Measurements from ENCODE around the gene GRIN3A. TPM values are rescaled to one million over a fixed set of nuclear protein-coding genes. Genes with fewer than 3 reads are reported as not detected.

GRIN3A gene
- total RNA-seq (2022), result not detected in 2 replicates
- Bru-seq, nascent RNA, result percentile 1 among the genes with signal in this experiment
- BruChase-seq, experiment 1, labeled RNA remaining after a 2-hour chase, result percentile 1 among the genes with signal in this experiment
- BruChase-seq, experiment 2, labeled RNA remaining after a 6-hour chase, result percentile 4 among the genes with signal in this experiment
- long read RNA-seq, partial matches to known transcripts, result 0 of 1 reads
- long read RNA-seq, other reads (novel, unspliced or antisense), result 1 of 1 reads

DNA sequence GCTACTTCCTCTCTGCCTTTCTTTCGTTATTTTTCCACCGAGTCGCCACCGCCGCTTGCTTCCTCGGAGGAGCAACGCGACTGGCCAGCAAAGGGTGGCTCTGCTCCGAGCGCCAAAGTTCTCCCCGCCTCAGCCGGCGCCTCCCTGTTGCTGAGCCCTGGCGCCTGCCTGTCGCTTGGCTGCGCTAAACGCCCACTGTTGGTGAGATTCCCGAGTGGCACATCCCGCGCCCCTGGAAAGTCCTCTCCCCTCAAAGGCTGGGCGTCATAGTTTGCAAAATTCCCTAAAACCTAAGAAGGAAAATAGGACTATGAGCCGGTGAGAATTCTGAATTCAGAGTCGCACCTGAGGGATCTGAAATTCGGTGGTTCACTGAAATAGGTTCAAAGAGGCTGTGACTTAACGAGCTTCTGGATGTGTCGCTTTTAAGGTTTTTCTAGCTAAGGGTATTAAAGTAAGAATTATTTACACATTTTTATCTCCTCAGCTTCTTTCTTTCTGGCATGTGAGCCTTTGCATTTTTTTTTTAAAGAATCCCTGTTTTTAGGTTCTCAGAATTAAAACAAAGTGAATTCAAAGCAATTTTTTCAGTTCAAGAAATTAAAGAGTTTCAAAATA is at the start of gene GRIN3A:
Gene GRIN3A (minus strand): TSS at position 82 of the 618 bp plus-strand sequence. CDS start 668 bp downstream, outside the sequence.
- Histone ChIP-seq H3K4me1 (no peaks in the 10 kb centered on the region), H3K4me3 (ENCODE audit: low read depth, low read length) (no peak within 1 kb of the TSS), H3K27me3 (replicated peaks; ENCODE audit: control insufficient read depth, insufficient read depth, low read length) (no peaks in the 10 kb centered on the region), H3K36me3 (ENCODE audit: control insufficient read depth, insufficient read depth, low read length) (no peaks in the 10 kb centered on the region), H3K9me3 (no peaks in the 10 kb centered on the region)
- peak in 1 of 2 experiments; percentile 12 for DNase-seq
- TF ChIP-seq, protein P1, sequence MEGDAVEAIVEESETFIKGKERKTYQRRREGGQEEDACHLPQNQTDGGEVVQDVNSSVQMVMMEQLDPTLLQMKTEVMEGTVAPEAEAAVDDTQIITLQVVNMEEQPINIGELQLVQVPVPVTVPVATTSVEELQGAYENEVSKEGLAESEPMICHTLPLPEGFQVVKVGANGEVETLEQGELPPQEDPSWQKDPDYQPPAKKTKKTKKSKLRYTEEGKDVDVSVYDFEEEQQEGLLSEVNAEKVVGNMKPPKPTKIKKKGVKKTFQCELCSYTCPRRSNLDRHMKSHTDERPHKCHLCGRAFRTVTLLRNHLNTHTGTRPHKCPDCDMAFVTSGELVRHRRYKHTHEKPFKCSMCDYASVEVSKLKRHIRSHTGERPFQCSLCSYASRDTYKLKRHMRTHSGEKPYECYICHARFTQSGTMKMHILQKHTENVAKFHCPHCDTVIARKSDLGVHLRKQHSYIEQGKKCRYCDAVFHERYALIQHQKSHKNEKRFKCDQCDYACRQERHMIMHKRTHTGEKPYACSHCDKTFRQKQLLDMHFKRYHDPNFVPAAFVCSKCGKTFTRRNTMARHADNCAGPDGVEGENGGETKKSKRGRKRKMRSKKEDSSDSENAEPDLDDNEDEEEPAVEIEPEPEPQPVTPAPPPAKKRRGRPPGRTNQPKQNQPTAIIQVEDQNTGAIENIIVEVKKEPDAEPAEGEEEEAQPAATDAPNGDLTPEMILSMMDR (IDR thresholded peaks at IDR 0.05; ENCODE audit: insufficient read depth in 1 of 2, low read depth in 1 of 2, low read length in 1 of 2, severe bottlenecking in 1 of 2, unreplicated experiment in 1 of 2), result peak in 1 of 2 experiments; percentile 7
- BruUV-seq (replicated peaks), result no TSS peak
- H3K27ac Mint-ChIP-seq (ENCODE audit: unreplicated experiment), result no peak within 1 kb of the TSS
- H3K4me3 Mint-ChIP-seq (ENCODE audit: unreplicated experiment), result peak within 1 kb of the TSS; percentile 69
- POLR2A ChIA-PET, result no interaction called here
- no peaks in the 10 kb centered on the region for H3K9me3 Mint-ChIP-seq (ENCODE audit: unreplicated experiment)
- CTCF ChIA-PET, result no interaction called here
- H3K4me1 Mint-ChIP-seq (ENCODE audit: low read depth, unreplicated experiment), result peaks cover 6% of the 10 kb centered on the region
- intact Hi-C loops (cut with micrococcal nuclease; ENCODE audit: unreplicated experiment), result loop anchor here (10.0 kb wide), 1 partner anchor 236 kb away; no protein-coding TSS in a partner anchor
- H3K36me3 Mint-ChIP-seq (ENCODE audit: insufficient read depth, unreplicated experiment), result peaks cover 4% of the 10 kb centered on the region
- peaks cover 32% of the 10 kb centered on the region for H3K27me3 Mint-ChIP-seq (ENCODE audit: insufficient read depth, unreplicated experiment)

DNA sequence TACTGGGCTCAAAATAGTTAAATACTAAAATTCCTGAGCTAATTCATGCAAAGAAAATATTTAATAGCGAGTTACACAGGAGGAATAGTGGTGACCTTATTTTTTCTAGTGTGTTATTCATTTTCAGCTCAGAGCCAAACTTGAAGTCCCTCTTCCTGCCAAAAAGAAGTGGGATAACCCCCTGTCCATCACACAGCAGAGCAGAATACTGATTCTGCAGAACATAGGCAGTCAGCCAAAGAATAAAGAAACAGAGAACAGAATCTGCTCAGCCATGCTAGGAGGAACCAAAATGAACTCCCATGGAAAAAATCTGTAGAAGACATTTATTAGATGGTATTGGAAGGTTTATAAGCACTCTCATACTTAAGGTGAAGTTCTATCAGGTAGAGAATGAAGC is 49.4 kb upstream of the GRIN3A start:
- TF ChIP-seq, protein P1 (IDR thresholded peaks at IDR 0.05; ENCODE audit: insufficient read depth in 1 of 2, low read depth in 1 of 2, low read length in 1 of 2, severe bottlenecking in 1 of 2, unreplicated experiment in 1 of 2), result no peak
- ChIA-PET CTCF (no interaction called here), POLR2A (no interaction called here)
- BruUV-seq (replicated peaks), result no TSS peak
- no peak overlapping the region for H3K4me3 ChIP-seq (ENCODE audit: low read depth, low read length)
- Mint-ChIP-seq H3K9me3 (ENCODE audit: unreplicated experiment) (no peaks in the 10 kb centered on the region), H3K4me1 (ENCODE audit: low read depth, unreplicated experiment) (no peaks in the 10 kb centered on the region), H3K27ac (ENCODE audit: unreplicated experiment) (no peak overlapping the region), H3K27me3 (ENCODE audit: insufficient read depth, unreplicated experiment) (no peaks in the 10 kb centered on the region), H3K36me3 (ENCODE audit: insufficient read depth, unreplicated experiment) (no peaks in the 10 kb centered on the region), H3K4me3 (ENCODE audit: unreplicated experiment) (no peak overlapping the region)
- H3K36me3 ChIP-seq (ENCODE audit: control insufficient read depth, insufficient read depth, low read length), result no peaks in the 10 kb centered on the region
- H3K9me3 ChIP-seq, result no peaks in the 10 kb centered on the region
- no peaks in the 10 kb centered on the region for H3K27me3 ChIP-seq (replicated peaks; ENCODE audit: control insufficient read depth, insufficient read depth, low read length)
- DNase-seq, result no peak
- no peaks in the 10 kb centered on the region for H3K4me1 ChIP-seq
- intact Hi-C loops (cut with micrococcal nuclease; ENCODE audit: unreplicated experiment), result no loop called here

DNA sequence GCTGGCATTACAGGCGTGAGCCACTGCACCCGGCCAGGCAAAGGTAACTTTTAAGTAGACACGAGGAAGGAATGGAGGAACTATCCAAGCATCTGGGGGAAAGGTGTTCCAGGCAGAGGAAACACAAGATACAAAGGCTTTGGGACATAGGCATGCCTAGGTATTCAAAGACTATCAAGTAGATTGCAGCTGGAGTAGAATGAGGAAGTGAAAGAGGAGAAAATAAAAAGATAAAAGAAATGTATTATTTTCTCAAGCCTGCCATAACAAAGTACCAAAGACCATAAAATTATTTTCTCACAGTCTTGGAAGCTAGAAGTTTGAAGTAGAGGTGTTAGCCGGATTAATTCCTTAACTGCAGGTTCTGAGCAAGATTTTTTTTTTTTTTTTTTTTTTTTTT is 39.9 kb upstream of the GRIN3A start:
- no peaks in the 10 kb centered on the region for H3K36me3 ChIP-seq (ENCODE audit: control insufficient read depth, insufficient read depth, low read length)
- no TSS peak for BruUV-seq (replicated peaks)
- H3K4me1 ChIP-seq, result no peaks in the 10 kb centered on the region
- H3K4me1 Mint-ChIP-seq (ENCODE audit: low read depth, unreplicated experiment), result no peaks in the 10 kb centered on the region
- no peaks in the 10 kb centered on the region for H3K9me3 ChIP-seq
- DNase-seq, result no peak
- ChIA-PET POLR2A (no interaction called here), CTCF (interaction anchor here (0.6 kb wide), 1 partner anchor 67 kb away, joined by 3 read pairs; no protein-coding TSS in a partner anchor)
- TF ChIP-seq, protein P1 (IDR thresholded peaks at IDR 0.05; ENCODE audit: insufficient read depth in 1 of 2, low read depth in 1 of 2, low read length in 1 of 2, severe bottlenecking in 1 of 2, unreplicated experiment in 1 of 2), result no peak
- H3K27ac Mint-ChIP-seq (ENCODE audit: unreplicated experiment), result no peak overlapping the region
- intact Hi-C loops (cut with micrococcal nuclease; ENCODE audit: unreplicated experiment), result no loop called here
- no peaks in the 10 kb centered on the region for H3K9me3 Mint-ChIP-seq (ENCODE audit: unreplicated experiment)
- H3K36me3 Mint-ChIP-seq (ENCODE audit: insufficient read depth, unreplicated experiment), result no peaks in the 10 kb centered on the region
- no peaks in the 10 kb centered on the region for H3K27me3 ChIP-seq (replicated peaks; ENCODE audit: control insufficient read depth, insufficient read depth, low read length)
- no peaks in the 10 kb centered on the region for H3K27me3 Mint-ChIP-seq (ENCODE audit: insufficient read depth, unreplicated experiment)
- H3K4me3 Mint-ChIP-seq (ENCODE audit: unreplicated experiment), result no peak overlapping the region
- no peak overlapping the region for H3K4me3 ChIP-seq (ENCODE audit: low read depth, low read length)

All from Caco-2 (cell line).